Neuronal stem cell (in vitro differentiated cells): Measurements from ENCODE around the gene NFATC3.

ENCODE experiments used
- DNase-seq: peaks from one replicate; pipeline ENCODE4 v3.0.0-alpha.2; 2013; ENCODE audit warnings: low spot score
- H2AFZ ChIP-seq: one replicate; pipeline ENCODE4 v1.6.1; 2013; ENCODE audit warnings: mild to moderate bottlenecking, low read length, inconsistent platforms
- H2AK5ac ChIP-seq: 2 replicates; pipeline ENCODE4 v1.6.1; 2013; ENCODE audit warnings: low read depth, mild to moderate bottlenecking, inconsistent platforms, low read length, moderate library complexity, mixed read lengths
- H2BK120ac ChIP-seq: 2 replicates; pipeline ENCODE4 v1.6.1; 2013; ENCODE audit warnings: low read depth, mild to moderate bottlenecking, inconsistent platforms, low read length, moderate library complexity, mixed read lengths
- H2BK12ac ChIP-seq: one replicate; pipeline ENCODE4 v1.6.1; 2013; ENCODE audit warnings: low read length, inconsistent platforms
- H2BK15ac ChIP-seq: 2 replicates; pipeline ENCODE4 v1.6.1; 2013; ENCODE audit warnings: mild to moderate bottlenecking, low read length, inconsistent platforms, mixed read lengths
- H2BK5ac ChIP-seq: one replicate; pipeline ENCODE4 v1.6.1; 2013; ENCODE audit warnings: inconsistent platforms, mild to moderate bottlenecking, low read length, moderate library complexity
- H3K14ac ChIP-seq: one replicate; pipeline ENCODE4 v1.6.1; 2013; ENCODE audit warnings: low read length, inconsistent platforms
- H3K18ac ChIP-seq: 2 replicates; pipeline ENCODE4 v1.6.1; 2013; ENCODE audit warnings: low read length, inconsistent platforms
- H3K23ac ChIP-seq: 2 replicates; pipeline ENCODE4 v1.6.1; 2013; ENCODE audit warnings: low read depth, mild to moderate bottlenecking, mixed read lengths, low read length, inconsistent platforms; ENCODE audit not compliant: poor library complexity
- H3K27ac ChIP-seq: replicated peaks from 3 replicates; pipeline ENCODE4 v1.5.1; 2013; ENCODE audit warnings: low read length, inconsistent platforms
- H3K27me3 ChIP-seq, 3 experiments: 2 replicates each; pipeline ENCODE4 v1.6.1; 2013; ENCODE audit warnings: low read length in 3 of 3, mild to moderate bottlenecking in 2 of 3, inconsistent platforms in 1 of 3, low read depth in 1 of 3, mixed read lengths in 1 of 3, moderate library complexity in 1 of 3; ENCODE audit not compliant: control insufficient read depth in 3 of 3, insufficient read depth in 3 of 3
- H3K36me3 ChIP-seq, 2 donors: replicated peaks in 1 of 2; 2 replicates each; pipeline ENCODE4 v1.6.1; 2013; ENCODE audit warnings: low read length in 2 of 2; ENCODE audit not compliant: control insufficient read depth in 2 of 2, insufficient read depth in 2 of 2
- H3K4ac ChIP-seq: 2 replicates; pipeline ENCODE4 v1.6.1; 2013; ENCODE audit warnings: inconsistent platforms, mild to moderate bottlenecking, low read length, moderate library complexity
- H3K4me1 ChIP-seq, 2 donors: 1 replicate in 1 of 2; 2 replicates in 1 of 2; pipeline ENCODE4 v1.6.1; 2013; ENCODE audit warnings: low read length in 2 of 2, low read depth in 1 of 2; ENCODE audit not compliant: control insufficient read depth in 2 of 2, insufficient read depth in 1 of 2
- H3K4me2 ChIP-seq: one replicate; pipeline ENCODE4 v1.6.1; 2013; ENCODE audit warnings: mild to moderate bottlenecking, low read length, inconsistent platforms; ENCODE audit not compliant: insufficient read depth, poor library complexity, severe bottlenecking
- H3K4me3 ChIP-seq, 2 donors: 2 replicates each; pipeline ENCODE4 v1.5.1; 2013; ENCODE audit warnings: low read length in 2 of 2, mild to moderate bottlenecking in 2 of 2, inconsistent platforms in 1 of 2, moderate library complexity in 1 of 2
- H3K79me1 ChIP-seq: one replicate; pipeline ENCODE4 v1.6.1; 2013; ENCODE audit warnings: low read depth, mild to moderate bottlenecking, inconsistent platforms, low read length, moderate library complexity
- H3K9ac ChIP-seq: one replicate; pipeline ENCODE4 v1.6.1; 2013; ENCODE audit warnings: mild to moderate bottlenecking, low read depth, low read length, inconsistent platforms; ENCODE audit not compliant: poor library complexity
- H3K9me3 ChIP-seq, 2 donors: replicated peaks in 1 of 2; 2 replicates each; pipeline versions ENCODE3 to v1.6.1; 2013; ENCODE audit warnings: low read length in 2 of 2, mild to moderate bottlenecking in 2 of 2, inconsistent platforms in 1 of 2, low read depth in 1 of 2, mixed read lengths in 1 of 2, moderate library complexity in 1 of 2; ENCODE audit not compliant: control insufficient read depth in 2 of 2, insufficient read depth in 1 of 2
- H4K8ac ChIP-seq: one replicate; pipeline ENCODE4 v1.6.1; 2013; ENCODE audit warnings: low read depth, mild to moderate bottlenecking, inconsistent platforms, low read length, moderate library complexity
- H4K91ac ChIP-seq: one replicate; pipeline ENCODE4 v1.6.1; 2013; ENCODE audit warnings: low read length, low read depth, mild to moderate bottlenecking, inconsistent platforms; ENCODE audit not compliant: poor library complexity
- WGBS, 2 donors: extraction: QIAGEN DNeasy Blood & Tissue Kit; methylation state at CpG; one replicate each; pipeline ENCODE4 v1.1.7; 2013; ENCODE audit warnings: missing lambda C conversion rate in 2 of 2, mixed read lengths in 1 of 2; ENCODE audit not compliant: insufficient read length in 2 of 2, insufficient replicate concordance in 1 of 2; ENCODE audit errors: extremely low coverage in 2 of 2; 5-methylcytosine and 5-hydroxymethylcytosine counted together

Gene NFATC3

DNA sequence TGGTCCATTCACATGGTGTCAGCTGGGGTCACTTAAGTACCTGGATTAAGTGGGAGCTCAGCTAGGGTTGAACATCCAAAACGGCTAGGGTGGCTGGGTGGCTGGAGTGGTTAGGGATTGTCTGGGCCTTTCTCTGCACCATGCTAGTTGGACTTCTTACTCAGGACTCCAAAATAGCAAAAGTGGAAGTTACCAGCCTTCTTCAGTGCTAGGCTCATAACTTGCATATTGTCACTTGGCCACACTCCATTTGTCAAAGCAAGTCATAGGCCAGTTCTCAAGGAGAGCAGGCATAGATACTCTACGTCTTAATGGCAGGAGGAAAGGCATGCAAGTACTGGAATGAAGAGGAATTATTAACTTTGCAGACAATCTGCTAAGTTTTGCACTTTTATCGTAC is 81.1 kb downstream of the NFATC3 start:
- peaks cover 2 to 3% of the 10 kb centered on the region in 2 donors for H3K9me3 ChIP-seq
- no peak overlapping the region for H3K4me2 ChIP-seq
- no peak overlapping the region for H2BK5ac ChIP-seq
- H4K8ac ChIP-seq = no peak overlapping the region
- no peak overlapping the region for H2BK12ac ChIP-seq
- H3K23ac ChIP-seq = no peak overlapping the region
- no peak overlapping the region for H2BK15ac ChIP-seq
- H2AFZ ChIP-seq = no peak overlapping the region
- no peak overlapping the region for H3K4ac ChIP-seq
- H2BK120ac ChIP-seq = no peak overlapping the region
- H4K91ac ChIP-seq = no peak overlapping the region
- peaks cover 7 to 63% of the 10 kb centered on the region in 2 donors for H3K36me3 ChIP-seq
- H2AK5ac ChIP-seq = no peak overlapping the region
- H3K18ac ChIP-seq = no peak overlapping the region
- H3K27ac ChIP-seq = no peak overlapping the region
- H3K14ac ChIP-seq = no peak overlapping the region
- no CpG with 5 or more reads among the region's 3 CpGs for WGBS, 2 donors
- no peak overlapping the region for H3K9ac ChIP-seq
- H3K4me1 ChIP-seq = no peaks in the 10 kb centered on the region
- no peak overlapping the region for H3K4me3 ChIP-seq
- H3K79me1 ChIP-seq = peaks cover 3% of the 10 kb centered on the region
- H3K27me3 ChIP-seq = no peaks in the 10 kb centered on the region
- DNase-seq = no peak

DNA sequence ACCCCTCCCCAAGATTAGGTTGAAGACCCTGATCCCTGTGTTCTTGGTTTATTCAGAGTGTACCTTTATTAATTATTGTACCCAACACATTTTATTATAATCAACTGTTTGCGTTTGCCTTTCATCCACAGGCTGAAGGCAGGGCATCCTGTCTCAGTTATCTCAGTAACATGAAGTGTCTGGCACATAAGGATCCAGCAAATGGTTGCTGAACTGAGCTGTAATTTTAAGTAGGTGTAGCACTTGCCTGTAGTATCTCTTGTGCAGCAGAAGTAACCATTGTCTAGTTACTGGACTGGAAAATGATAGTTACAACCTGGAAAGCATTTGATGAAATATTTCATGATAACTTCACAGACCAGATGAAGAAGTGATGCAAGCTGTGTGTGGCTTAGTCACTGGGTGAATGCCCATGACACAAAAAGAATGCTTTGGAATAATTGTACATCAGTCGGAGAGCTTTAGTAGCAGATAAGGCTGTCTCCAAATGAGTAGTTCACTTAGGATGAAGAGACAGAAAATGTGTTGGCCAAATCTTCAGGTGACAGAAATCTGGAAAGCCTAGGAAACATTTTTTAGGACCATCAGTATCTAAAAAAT is 94.1 kb downstream of the NFATC3 start:
- Histone ChIP-seq H3K14ac (no peak overlapping the region), H2BK12ac (no peak overlapping the region), H3K18ac (no peak overlapping the region), H3K4me1 (no peaks in the 10 kb centered on the region), H3K27ac (no peak overlapping the region), H2BK15ac (no peak overlapping the region), H2BK5ac (no peak overlapping the region), H3K79me1 (no peaks in the 10 kb centered on the region), H3K4ac (no peak overlapping the region), H3K36me3 (peaks cover 8 to 88% of the 10 kb centered on the region in 2 donors), H2BK120ac (no peak overlapping the region), H2AFZ (no peak overlapping the region), H3K4me3 (no peak overlapping the region), H3K9ac (no peak overlapping the region), H3K27me3 (no peaks in the 10 kb centered on the region), H4K8ac (no peak overlapping the region), H4K91ac (no peak overlapping the region), H2AK5ac (no peak overlapping the region), H3K4me2 (no peak overlapping the region), H3K23ac (no peak overlapping the region), H3K9me3 (no peaks in the 10 kb centered on the region)
- DNase-seq = no peak
- WGBS, 2 donors = no CpG with 5 or more reads among the region's 2 CpGs

DNA sequence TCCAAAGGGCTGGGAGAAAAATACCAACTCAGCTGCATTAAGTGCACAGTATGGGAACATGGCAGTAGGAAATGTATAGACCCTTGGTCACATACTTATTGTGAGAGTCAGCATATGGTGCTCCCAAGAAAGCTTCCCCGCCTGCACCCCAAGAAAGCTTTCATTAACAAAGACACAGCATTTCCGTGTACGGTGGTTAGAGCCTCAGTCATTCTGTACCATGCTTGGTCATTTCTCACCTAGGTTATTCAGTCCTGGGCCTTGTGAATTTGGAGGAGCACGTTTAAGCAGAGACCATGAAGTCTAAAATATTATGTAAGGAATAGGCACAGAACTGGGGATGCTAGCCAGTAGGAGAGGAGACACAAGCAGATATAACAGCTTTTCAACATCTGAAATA is 94.7 kb downstream of the NFATC3 start:
- Histone ChIP-seq H3K27ac (no peak overlapping the region), H2BK12ac (no peak overlapping the region), H4K8ac (no peak overlapping the region), H3K79me1 (no peaks in the 10 kb centered on the region), H3K23ac (no peak overlapping the region), H2AFZ (no peak overlapping the region), H3K9me3 (no peaks in the 10 kb centered on the region), H3K36me3 (peaks cover 9 to 87% of the 10 kb centered on the region in 2 donors), H3K4me1 (no peaks in the 10 kb centered on the region), H3K9ac (no peak overlapping the region), H3K27me3 (no peaks in the 10 kb centered on the region), H2BK15ac (no peak overlapping the region), H3K18ac (no peak overlapping the region), H3K4ac (no peak overlapping the region), H3K14ac (no peak overlapping the region), H2AK5ac (no peak overlapping the region), H2BK120ac (no peak overlapping the region), H3K4me2 (no peak overlapping the region), H2BK5ac (no peak overlapping the region), H3K4me3 (no peak overlapping the region), H4K91ac (no peak overlapping the region)
- no CpG with 5 or more reads among the region's 4 CpGs for WGBS, 2 donors
- DNase-seq = no peak

DNA sequence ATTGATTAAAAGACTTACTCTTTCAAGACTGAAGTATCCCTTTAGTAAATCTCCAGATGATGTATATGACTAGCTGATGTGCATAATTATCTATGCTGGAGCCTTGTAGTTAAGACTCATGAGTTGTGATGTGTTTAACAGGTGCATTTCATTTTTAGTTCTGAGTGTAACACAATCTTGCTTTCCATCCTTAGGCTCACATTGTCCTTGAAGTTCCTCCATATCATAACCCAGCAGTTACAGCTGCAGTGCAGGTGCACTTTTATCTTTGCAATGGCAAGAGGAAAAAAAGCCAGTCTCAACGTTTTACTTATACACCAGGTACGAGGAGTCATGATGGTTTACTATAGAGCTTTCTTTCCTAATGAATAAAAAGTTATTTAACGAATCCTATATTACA is 97.9 kb downstream of the NFATC3 start:
- no peak overlapping the region for H2AFZ ChIP-seq
- no CpG with 5 or more reads among the region's 3 CpGs for WGBS, 2 donors
- no peak overlapping the region for H4K91ac ChIP-seq
- no peak overlapping the region for H3K23ac ChIP-seq
- H3K27me3 ChIP-seq = no peaks in the 10 kb centered on the region
- DNase-seq = no peak
- peaks cover 5 to 26% of the 10 kb centered on the region in 2 donors for H3K9me3 ChIP-seq
- H2BK12ac ChIP-seq = no peak overlapping the region
- no peak overlapping the region for H3K4ac ChIP-seq
- no peak overlapping the region for H2BK120ac ChIP-seq
- no peaks in the 10 kb centered on the region for H3K79me1 ChIP-seq
- H3K4me2 ChIP-seq = no peak overlapping the region
- H3K36me3 ChIP-seq = peaks cover 18 to 90% of the 10 kb centered on the region in 2 donors
- no peak overlapping the region for H4K8ac ChIP-seq
- H3K4me1 ChIP-seq = no peaks in the 10 kb centered on the region
- H3K9ac ChIP-seq = no peak overlapping the region
- H3K27ac ChIP-seq = no peak overlapping the region
- no peak overlapping the region for H3K18ac ChIP-seq
- H2BK15ac ChIP-seq = no peak overlapping the region
- H3K4me3 ChIP-seq = no peak overlapping the region
- no peak overlapping the region for H2AK5ac ChIP-seq
- no peak overlapping the region for H3K14ac ChIP-seq
- no peak overlapping the region for H2BK5ac ChIP-seq
